Trophoblast cell (in vitro differentiated cells and primary cell): ENCODE measurements around the gene SCG3.

Experiments
- DNase-seq, 2 donors: peaks; one replicate each; pipeline ENCODE4 v3.0.0-alpha.2; 2016
- H2AFZ ChIP-seq: 2 replicates; pipeline ENCODE4 v1.6.1; 2013; ENCODE audit warnings: low read length, moderate library complexity, mild to moderate bottlenecking; ENCODE audit not compliant: insufficient read depth, poor library complexity
- H2AK5ac ChIP-seq: 2 replicates; pipeline ENCODE4 v1.6.1; 2013; ENCODE audit warnings: mild to moderate bottlenecking, low read length
- H2BK120ac ChIP-seq: 2 replicates; pipeline ENCODE4 v1.6.1; 2013; ENCODE audit warnings: low read length, mild to moderate bottlenecking, moderate library complexity; ENCODE audit not compliant: insufficient read depth, poor library complexity
- H2BK12ac ChIP-seq: 2 replicates; pipeline ENCODE4 v1.6.1; 2013; ENCODE audit warnings: mild to moderate bottlenecking, low read length, moderate library complexity
- H2BK5ac ChIP-seq: 2 replicates; pipeline ENCODE4 v1.6.1; 2013; ENCODE audit warnings: low read length, low read depth, moderate library complexity, mild to moderate bottlenecking; ENCODE audit not compliant: poor library complexity
- H3K14ac ChIP-seq: 2 replicates; pipeline ENCODE4 v1.6.1; 2013; ENCODE audit warnings: mild to moderate bottlenecking, low read length
- H3K18ac ChIP-seq: 2 replicates; pipeline ENCODE4 v1.6.1; 2013; ENCODE audit warnings: mild to moderate bottlenecking, low read length
- H3K23ac ChIP-seq: 2 replicates; pipeline ENCODE4 v1.6.1; 2013; ENCODE audit warnings: low read length
- H3K27ac ChIP-seq: 2 replicates; pipeline ENCODE4 v1.5.1; 2013; ENCODE audit warnings: low read depth, mild to moderate bottlenecking, inconsistent platforms, low read length, moderate library complexity
- H3K27me3 ChIP-seq: 2 replicates; pipeline ENCODE4 v1.6.1; 2013; ENCODE audit warnings: inconsistent platforms, mild to moderate bottlenecking, low read length, moderate library complexity; ENCODE audit not compliant: insufficient read depth
- H3K36me3 ChIP-seq, 2 experiments: 1 replicate in 1 of 2; 2 replicates in 1 of 2; pipeline ENCODE4 v1.6.1; 2013; ENCODE audit warnings: low read length in 2 of 2, mild to moderate bottlenecking in 2 of 2, moderate library complexity in 1 of 2; ENCODE audit not compliant: insufficient read depth in 2 of 2, control insufficient read depth in 1 of 2
- H3K4ac ChIP-seq: 2 replicates; pipeline ENCODE4 v1.6.1; 2013; ENCODE audit warnings: low read depth, mild to moderate bottlenecking, low read length, moderate library complexity
- H3K4me1 ChIP-seq, 2 experiments: 1 replicate in 1 of 2; 2 replicates in 1 of 2; pipeline ENCODE4 v1.6.1; 2013; ENCODE audit warnings: low read length in 2 of 2, mild to moderate bottlenecking in 2 of 2, moderate library complexity in 1 of 2; ENCODE audit not compliant: insufficient read depth in 2 of 2, control insufficient read depth in 1 of 2
- H3K4me2 ChIP-seq: 2 replicates; pipeline ENCODE4 v1.6.1; 2013; ENCODE audit warnings: inconsistent platforms, mild to moderate bottlenecking, low read length, moderate library complexity
- H3K4me3 ChIP-seq: 2 replicates; pipeline ENCODE4 v1.5.1; 2013; ENCODE audit warnings: mild to moderate bottlenecking, low read depth, low read length, inconsistent platforms
- H3K79me1 ChIP-seq: one replicate; pipeline ENCODE4 v1.6.1; 2013; ENCODE audit warnings: low read length
- H3K79me2 ChIP-seq: 2 replicates; pipeline ENCODE4 v1.6.1; 2013; ENCODE audit warnings: low read length, mild to moderate bottlenecking; ENCODE audit not compliant: control insufficient read depth, insufficient read depth, poor library complexity
- H3K9ac ChIP-seq: 2 replicates; pipeline ENCODE4 v1.6.1; 2013; ENCODE audit warnings: mild to moderate bottlenecking, low read length
- H3K9me3 ChIP-seq: 2 replicates; pipeline ENCODE4 v1.6.1; 2013; ENCODE audit warnings: low read depth, mild to moderate bottlenecking, control low read depth, inconsistent platforms, low read length; ENCODE audit not compliant: insufficient read depth
- H4K12ac ChIP-seq: 2 replicates; pipeline ENCODE4 v1.6.1; 2013; ENCODE audit warnings: low read depth, mild to moderate bottlenecking, low read length, moderate library complexity
- H4K8ac ChIP-seq: 2 replicates; pipeline ENCODE4 v1.6.1; 2013; ENCODE audit warnings: low read depth, mild to moderate bottlenecking, low read length, moderate library complexity
- H4K91ac ChIP-seq: one replicate; pipeline ENCODE4 v1.6.1; 2013; ENCODE audit warnings: low read depth, mild to moderate bottlenecking, low read length, moderate library complexity
- WGBS: extraction: QIAGEN DNeasy Blood & Tissue Kit; methylation state at CpG from one replicate; pipeline ENCODE4 v1.1.7; 2013; ENCODE audit warnings: missing lambda C conversion rate; ENCODE audit not compliant: insufficient read length, insufficient coverage; ENCODE audit errors: extremely low coverage; 5-methylcytosine and 5-hydroxymethylcytosine counted together

The SCG3 gene

GRCh38 chr15:51766341-51766740 is 85.0 kb downstream of the SCG3 start:
- WGBS, result no CpG with 5 or more reads among the region's 1 CpG
- Histone ChIP-seq H4K91ac (no peak overlapping the region), H3K79me2 (no peaks in the 10 kb centered on the region), H4K12ac (no peak overlapping the region), H3K4me3 (no peak overlapping the region), H4K8ac (no peak overlapping the region), H3K9ac (no peak overlapping the region), H2AK5ac (no peak overlapping the region), H3K79me1 (no peaks in the 10 kb centered on the region), H3K14ac (no peak overlapping the region), H2BK5ac (no peak overlapping the region), H2BK12ac (no peak overlapping the region), H3K18ac (no peak overlapping the region), H3K27me3 (no peaks in the 10 kb centered on the region), H3K36me3 (no peaks in the 10 kb centered on the region), H3K27ac (no peak overlapping the region), H3K4me1 (no peaks in the 10 kb centered on the region), H3K4ac (no peak overlapping the region), H3K23ac (no peak overlapping the region), H3K9me3 (no peaks in the 10 kb centered on the region), H3K4me2 (no peak overlapping the region), H2BK120ac (no peak overlapping the region), H2AFZ (no peak overlapping the region)
- no peak for DNase-seq

GRCh38 chr15:51768018-51768417 is 86.7 kb downstream of the SCG3 start:
- Histone ChIP-seq H2AK5ac (no peak overlapping the region), H3K14ac (no peak overlapping the region), H3K4me2 (no peak overlapping the region), H3K4ac (no peak overlapping the region), H3K9me3 (no peaks in the 10 kb centered on the region), H4K12ac (no peak overlapping the region), H3K18ac (no peak overlapping the region), H3K36me3 (no peaks in the 10 kb centered on the region), H3K79me2 (no peaks in the 10 kb centered on the region), H2AFZ (no peak overlapping the region), H3K4me3 (no peak overlapping the region), H4K8ac (no peak overlapping the region), H3K27me3 (no peaks in the 10 kb centered on the region), H2BK120ac (no peak overlapping the region), H3K4me1 (no peaks in the 10 kb centered on the region), H3K9ac (no peak overlapping the region), H2BK12ac (no peak overlapping the region), H4K91ac (no peak overlapping the region), H3K23ac (no peak overlapping the region), H3K79me1 (no peaks in the 10 kb centered on the region), H2BK5ac (no peak overlapping the region), H3K27ac (no peak overlapping the region)
- no CpG with 5 or more reads among the region's 9 CpGs for WGBS
- DNase-seq, result no peak
